GM19043 (cell line): Measurements from ENCODE around the gene MRPL51.
"Not testable (repeated sequence)": the region's sequence is repeated elsewhere in the genome, so short reads cannot be mapped to it uniquely, and the experiment has no call there.

Experiments used
- ATAC-seq: cut with Tn5 transposase; IDR thresholded peaks from one replicate; pipeline ENCODE4 v1.9.1; 2021; ENCODE audit warnings: low read depth; ENCODE audit not compliant: unreplicated experiment

MRPL51 gene

GRCh38 chr12:6532051-6532926, 39.2 kb upstream of the MRPL51 start:
- ATAC-seq, result no peak

GRCh38 chr12:6530576-6531260, 37.7 kb upstream of the MRPL51 start:
- ATAC-seq, result no peak

GRCh38 chr12:6529291-6529737, 36.3 kb upstream of the MRPL51 start:
- ATAC-seq, result no peak

- ATAC-seq, result no peak
Observed at GRCh38 chr12:6528539-6529235, 35.6 kb upstream of the MRPL51 start.

GRCh38 chr12:6527711-6528110, 34.6 kb upstream of the MRPL51 start:
- ATAC-seq, result no peak

GRCh38 chr12:6526766-6527525, 33.9 kb upstream of the MRPL51 start:
- no peak for ATAC-seq

- no peak for ATAC-seq
Observed at GRCh38 chr12:6526201-6526600, 33.1 kb upstream of the MRPL51 start.

GRCh38 chr12:6524648-6525047, 31.6 kb upstream of the MRPL51 start:
- ATAC-seq, result no peak

GRCh38 chr12:6523708-6524107, 30.6 kb upstream of the MRPL51 start:
- no peak for ATAC-seq

- no peak for ATAC-seq
Observed at GRCh38 chr12:6522193-6522592, 29.1 kb upstream of the MRPL51 start.

GRCh38 chr12:6520186-6520585, 27.1 kb upstream of the MRPL51 start:
- ATAC-seq, result no peak

- no peak for ATAC-seq
Observed at GRCh38 chr12:6508087-6508486, 15.0 kb upstream of the MRPL51 start.

- ATAC-seq, result no peak
Observed at GRCh38 chr12:6507102-6507998, 14.3 kb upstream of the MRPL51 start.

GRCh38 chr12:6500466-6500865, 7.4 kb upstream of the MRPL51 start:
- ATAC-seq, result no peak

GRCh38 chr12:6497291-6497690, 4.2 kb upstream of the MRPL51 start:
- ATAC-seq, result not testable (repeated sequence)

GRCh38 chr12:6494968-6495367, 1.9 kb upstream of the MRPL51 start:
- no peak for ATAC-seq

- no peak for ATAC-seq
Observed at GRCh38 chr12:6494258-6494743, 1.2 kb upstream of the MRPL51 start.

GRCh38 chr12:6493497-6494257, 615 bp upstream of the MRPL51 start, which contains the start of gene NCAPD2:
TSS of gene NCAPD2 (plus strand) at chr12:6494102. CDS start at chr12:6495099, 997 bp downstream.
- ATAC-seq, result peak; percentile 86
